GM12878 (cell line): ENCODE data around the gene MYMX. TPM values are rescaled to one million over a fixed set of nuclear protein-coding genes. Genes with fewer than 3 reads are reported as not detected.
A peak's percentile ranks its signal among the peaks of the same experiment; 100 is the strongest.

Experiments
- BRCA1 ChIP-seq: IDR thresholded peaks from 2 replicates; pipeline ENCODE4 v1.6.1; 2011; ENCODE audit warnings: low read depth, low read length, improper control_type of control experiment
- EZH2 ChIP-seq: IDR thresholded peaks from 2 replicates; pipeline ENCODE4 v1.6.1; 2012; ENCODE audit warnings: low read depth, mild to moderate bottlenecking, control low read depth, inconsistent platforms, low read length, borderline replicate concordance; ENCODE audit not compliant: control insufficient read depth
- GATAD2B ChIP-seq: fragments of 450-650 bp; conservative IDR thresholded peaks from 2 replicates; pipeline ENCODE4 v1.6.1; 2017; ENCODE audit warnings: low read depth, mild to moderate bottlenecking, moderate library complexity
- HDGF ChIP-seq: fragments of 450-650 bp; IDR thresholded peaks from 2 replicates; pipeline ENCODE4 v1.6.1; 2016; ENCODE audit warnings: antibody characterized with exemption
- HSF1 ChIP-seq: fragments of 150-350 bp; IDR thresholded peaks from 2 replicates; pipeline ENCODE4 v1.6.1; 2014; ENCODE audit warnings: mild to moderate bottlenecking, low read depth, low read length
- JUND ChIP-seq: IDR thresholded peaks from 2 replicates; pipeline ENCODE4 v1.6.1; 2012; ENCODE audit warnings: low read depth, mild to moderate bottlenecking, low read length, improper control_type of control experiment, moderate library complexity
- PKNOX1 ChIP-seq: fragments of 450-650 bp; IDR thresholded peaks from 2 replicates; pipeline ENCODE4 v1.6.1; 2016; ENCODE audit warnings: mild to moderate bottlenecking
- RB1 ChIP-seq: fragments of 450-650 bp; formaldehyde crosslinking; IDR thresholded peaks from 2 replicates; pipeline ENCODE4 v1.6.1; 2017; ENCODE audit warnings: mild to moderate bottlenecking, borderline replicate concordance
- RFX5 ChIP-seq: IDR thresholded peaks from 2 replicates; pipeline ENCODE4 v1.6.1; 2011; ENCODE audit warnings: low read depth, low read length, improper control_type of control experiment
- SMC3 ChIP-seq: IDR thresholded peaks from 2 replicates; pipeline ENCODE4 v1.6.1; 2011; ENCODE audit warnings: low read length, improper control_type of control experiment, borderline replicate concordance
- SP1 ChIP-seq: IDR thresholded peaks from one replicate; pipeline ENCODE4 v1.6.1; 2011; ENCODE audit warnings: low read depth, low read length
- ZBTB4 ChIP-seq: fragments of 450-650 bp; formaldehyde crosslinking; IDR thresholded peaks from 2 replicates; pipeline ENCODE4 v1.4.0; 2022; ENCODE audit warnings: mild to moderate bottlenecking, moderate library complexity
- ZNF592 ChIP-seq: fragments of 450-650 bp; IDR thresholded peaks from 2 replicates; pipeline ENCODE4 v1.6.1; 2017; ENCODE audit warnings: mild to moderate bottlenecking, moderate library complexity
- ZNF687 ChIP-seq: fragments of 450-650 bp; IDR thresholded peaks from 2 replicates; pipeline ENCODE4 v1.6.1; 2017; ENCODE audit warnings: mild to moderate bottlenecking, moderate library complexity
- polyA plus RNA-seq, 11 experiments: library from polyadenylated mRNA; depleted of rRNA in 4 of 11; unstranded in 6 of 11; stranded (reverse) in 5 of 11; fragments of >200 nt; fragmentation: Nextera tagmentation in 4 of 11; fragmentation: Illumina TruSeq in 1 of 11; extraction: Ambion mirVana in 4 of 11; extraction: Trizol in 1 of 11; gene quantifications; 1 replicate in 1 of 11; 2 replicates in 10 of 11; pipeline versions ENCODE4 v1.2.1 to v1.2.3, GENCODE V29; 2011 to 2016; ENCODE audit warnings: inconsistent platforms in 2 of 11, missing spikeins in 2 of 11, low read depth in 1 of 11
- total RNA-seq, 4 experiments: library from RNA; depleted of rRNA in 3 of 4; stranded (reverse); fragments of >200 nt in 3 of 4; fragmentation: Illumina TruSeq in 1 of 4; extraction: Trizol in 1 of 4; gene quantifications; 2 replicates each; pipeline versions ENCODE4 v1.2.1 to v1.2.3, GENCODE V29; 2013 to 2021

Gene MYMX
- total and polyA plus RNA-seq, 10 of the 15 experiments (the other 5 are each of a cell fraction or from before 2014, with no cell fraction given), result not detected

- TF ChIP-seq ZBTB4 (CRISPR knock-in tag) (no peak), JUND (no peak), SMC3 (no peak), PKNOX1 (no peak), ZNF687 (no peak), RFX5 (no peak), HSF1 (no peak), ZNF592 (no peak), GATAD2B (0 out of 2 replicates have a peak, but pooled peaks have one; percentile 31), SP1 (no peak), BRCA1 (no peak), RB1 (no peak), HDGF (peak; percentile 18; the same call in 1 of the 2 replicates), EZH2 (no peak)
Measured at GRCh38 chr6:44222486-44223318, 6.0 kb downstream of the MYMX start (continued).
